ENCODE results near the gene FHAD1. TPM values are rescaled to one million over a fixed set of nuclear protein-coding genes. Genes with fewer than 3 reads are reported as not detected.

The FHAD1 gene
- total RNA-seq, result under 0.01 and 0.13 TPM in 2 replicates

GRCh38 chr1:15246960-15247614 lies at the start of gene FHAD1:
Gene FHAD1, plus strand, starts transcription at chr1:15247223. Its CDS starts 4,562 bp downstream, at chr1:15251785.

GRCh38 chr1:15409388-15410222 lies 162.6 kb downstream of the FHAD1 start, which contains the start of gene EFHD2:
Gene EFHD2, plus strand, starts transcription at chr1:15409888. Its CDS starts 84 bp downstream, at chr1:15409972.

Other genes starting within 250 kb of the FHAD1 start
- gene TMEM51, start 93.5 kb upstream of the FHAD1 start, total RNA-seq, result 2.7 and 4.2 TPM in 2 replicates
- gene EFHD2, start 162.7 kb downstream of the FHAD1 start, total RNA-seq, result 17.3 and 20.6 TPM in 2 replicates
- gene CTRC, start 191.2 kb downstream of the FHAD1 start, total RNA-seq, result not detected in 2 replicates
- gene CELA2A, start 209.5 kb downstream of the FHAD1 start, total RNA-seq, result not detected in 2 replicates
- gene CELA2B, start 228.9 kb downstream of the FHAD1 start, total RNA-seq, result 0.13 TPM in 1 of 2 replicates, not detected in the other

Measured in aortic smooth muscle cell (primary cell).